HL-60/S4 treated with retinoic acid at 250 ng/mL for 4 days and 3 days (cell line): ENCODE measurements around the gene DNAJC4.
"Not testable (repeated sequence)": the region's sequence is repeated elsewhere in the genome, so short reads cannot be mapped to it uniquely, and the experiment has no call there.

Experiments
- in situ Hi-C: fragments of 300-500 bp; cut with MboI; formaldehyde crosslinking; loops from 2 replicates; pipeline ENCODE4 v1.7.0; 2022; ENCODE audit warnings: low sequenced_read_pairs

Gene DNAJC4

DNA sequence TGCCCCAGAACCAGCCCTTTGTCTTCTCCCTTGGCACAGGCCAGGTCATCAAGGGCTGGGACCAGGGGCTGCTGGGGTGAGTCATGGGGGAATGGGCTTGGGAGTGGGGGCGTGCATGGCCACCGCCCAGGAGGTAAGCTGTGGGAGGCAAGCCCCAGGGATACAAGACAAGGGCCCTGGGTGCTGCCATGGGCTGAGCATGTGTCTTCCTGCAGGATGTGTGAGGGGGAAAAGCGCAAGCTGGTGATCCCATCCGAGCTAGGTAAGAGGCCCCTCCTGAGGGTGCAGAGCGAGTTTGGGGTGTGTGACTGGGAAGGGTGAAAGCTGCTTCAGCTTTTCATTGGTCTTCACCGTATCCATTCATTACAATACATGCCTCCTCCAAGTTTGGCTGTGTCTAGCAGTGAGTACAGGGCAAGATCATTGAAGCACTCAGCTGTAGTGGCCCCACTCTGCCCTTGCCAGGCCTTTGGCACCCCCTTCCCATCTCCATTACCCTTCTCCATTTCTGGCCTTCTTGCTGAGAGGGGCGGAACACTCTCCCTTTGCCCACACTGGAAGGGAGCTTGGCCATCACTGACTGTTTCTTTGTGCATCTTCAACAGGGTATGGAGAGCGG lies 13.0 kb downstream of the DNAJC4 start:
- in situ Hi-C loops, result no loop called here

DNA sequence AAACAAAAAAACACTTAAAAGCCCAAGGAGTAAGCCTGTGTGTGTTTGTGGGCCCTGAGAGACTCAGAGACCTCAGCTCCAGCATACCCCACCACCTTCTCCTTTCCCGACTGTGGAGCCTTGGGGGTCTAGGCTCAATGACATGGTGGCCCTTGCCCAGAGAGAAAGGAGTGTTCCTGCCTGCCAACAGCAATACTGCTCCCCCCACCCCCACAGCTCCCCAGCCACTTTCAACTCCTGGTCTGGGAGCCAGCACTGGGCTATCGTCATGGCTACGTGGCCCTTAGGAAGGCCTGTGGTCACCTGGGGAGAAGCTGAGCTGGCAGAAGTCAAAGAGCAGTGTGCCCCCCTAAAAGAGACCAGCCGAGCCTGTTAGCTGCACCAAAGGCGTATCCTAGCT lies 13.8 kb downstream of the DNAJC4 start:
- in situ Hi-C loops, result no loop called here

DNA sequence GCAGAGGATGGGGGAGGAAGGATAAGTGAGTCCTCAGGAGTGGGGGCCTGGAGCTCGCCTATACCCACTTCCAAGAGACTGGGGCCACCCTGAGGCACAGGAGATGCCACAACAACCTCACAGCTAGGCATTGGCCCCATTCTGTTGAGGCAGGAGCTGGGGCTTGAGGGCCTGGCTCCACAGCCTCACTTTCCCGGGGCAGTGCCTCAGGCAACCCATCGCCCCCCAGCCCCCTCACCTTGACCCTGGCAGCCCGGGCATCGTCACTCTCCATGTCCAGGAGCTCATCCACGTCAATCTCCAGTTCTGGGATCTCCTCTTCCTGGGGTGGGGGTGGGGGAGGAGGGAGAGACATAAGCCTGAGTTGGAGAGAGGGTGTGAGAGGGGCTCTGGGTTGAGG lies 14.6 kb downstream of the DNAJC4 start:
- in situ Hi-C loops, result no loop called here

DNA sequence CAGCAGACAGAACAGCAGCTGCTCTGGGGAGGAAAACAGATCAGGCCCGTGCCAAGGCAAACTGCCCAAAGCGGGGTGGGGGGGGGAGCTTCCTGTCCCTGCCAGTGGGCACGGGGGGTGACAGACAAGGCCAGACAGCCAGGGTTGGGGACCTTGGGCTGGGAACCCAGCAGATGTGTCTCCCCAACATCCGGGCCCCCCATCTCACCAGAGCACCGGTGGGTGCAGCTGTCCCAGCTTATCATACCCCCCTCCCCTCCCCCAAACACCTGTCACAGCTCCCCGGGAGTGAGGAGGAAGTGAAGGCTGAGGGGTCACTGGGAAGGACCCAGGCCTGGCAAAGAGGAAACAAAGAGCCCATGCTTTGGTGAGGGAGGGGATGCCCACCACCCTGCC lies 15.1 kb downstream of the DNAJC4 start:
- in situ Hi-C loops, result no loop called here

DNA sequence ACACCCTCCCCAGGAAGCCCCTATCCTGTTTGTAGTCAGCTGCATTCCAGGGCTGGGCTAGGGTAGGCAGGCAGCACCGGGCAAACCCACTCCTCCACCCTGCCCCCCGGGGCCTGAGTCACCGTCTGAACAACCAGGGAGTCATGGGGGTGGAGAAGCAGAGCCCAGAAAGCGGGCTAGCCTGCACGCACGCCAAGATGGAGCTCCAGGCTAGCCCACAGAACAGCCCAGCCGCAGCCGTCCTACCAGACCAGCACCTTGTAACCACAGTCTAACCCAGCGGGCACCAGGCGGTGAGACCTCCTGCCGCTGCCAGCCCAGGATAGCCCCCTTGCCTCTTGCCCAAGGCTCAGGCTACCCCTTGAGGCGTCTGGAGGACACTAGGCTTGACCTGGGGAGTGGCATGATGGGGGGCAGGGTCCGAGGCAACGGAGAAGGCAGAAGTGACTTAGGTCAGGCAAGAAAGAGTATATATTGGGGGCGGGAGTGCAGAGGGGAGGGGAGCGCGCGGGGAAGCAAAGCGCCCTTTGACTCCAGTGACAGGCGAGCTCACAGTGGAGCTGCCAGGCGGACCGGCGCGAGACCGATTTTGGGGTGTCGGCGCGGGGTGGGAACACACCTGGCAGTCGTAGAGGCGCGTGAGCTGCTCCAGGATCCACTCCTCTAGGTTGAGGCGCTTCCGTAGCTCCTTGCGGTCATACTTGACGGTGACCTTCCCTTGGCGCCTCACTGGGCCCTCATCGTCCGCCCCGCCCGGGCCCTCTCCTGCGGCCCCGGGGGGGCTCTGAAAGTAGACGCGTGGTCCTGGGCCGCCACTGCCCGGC lies 15.7 kb downstream of the DNAJC4 start:
- in situ Hi-C loops, result no loop called here

DNA sequence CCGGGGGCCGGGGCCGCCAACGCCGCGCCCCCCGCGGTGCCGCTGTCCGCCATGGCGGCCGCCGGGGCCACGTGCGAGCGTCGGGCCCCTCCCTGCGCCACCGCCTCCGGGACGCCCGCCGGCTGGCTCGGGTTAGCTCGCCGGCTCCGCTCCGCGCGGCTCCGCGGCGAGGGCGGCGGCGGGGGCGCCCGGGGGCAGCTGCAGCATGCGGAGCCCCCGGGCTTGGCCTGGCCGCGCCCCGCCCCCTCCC lies 16.2 kb downstream of the DNAJC4 start:
- in situ Hi-C loops, result not testable (repeated sequence)

DNA sequence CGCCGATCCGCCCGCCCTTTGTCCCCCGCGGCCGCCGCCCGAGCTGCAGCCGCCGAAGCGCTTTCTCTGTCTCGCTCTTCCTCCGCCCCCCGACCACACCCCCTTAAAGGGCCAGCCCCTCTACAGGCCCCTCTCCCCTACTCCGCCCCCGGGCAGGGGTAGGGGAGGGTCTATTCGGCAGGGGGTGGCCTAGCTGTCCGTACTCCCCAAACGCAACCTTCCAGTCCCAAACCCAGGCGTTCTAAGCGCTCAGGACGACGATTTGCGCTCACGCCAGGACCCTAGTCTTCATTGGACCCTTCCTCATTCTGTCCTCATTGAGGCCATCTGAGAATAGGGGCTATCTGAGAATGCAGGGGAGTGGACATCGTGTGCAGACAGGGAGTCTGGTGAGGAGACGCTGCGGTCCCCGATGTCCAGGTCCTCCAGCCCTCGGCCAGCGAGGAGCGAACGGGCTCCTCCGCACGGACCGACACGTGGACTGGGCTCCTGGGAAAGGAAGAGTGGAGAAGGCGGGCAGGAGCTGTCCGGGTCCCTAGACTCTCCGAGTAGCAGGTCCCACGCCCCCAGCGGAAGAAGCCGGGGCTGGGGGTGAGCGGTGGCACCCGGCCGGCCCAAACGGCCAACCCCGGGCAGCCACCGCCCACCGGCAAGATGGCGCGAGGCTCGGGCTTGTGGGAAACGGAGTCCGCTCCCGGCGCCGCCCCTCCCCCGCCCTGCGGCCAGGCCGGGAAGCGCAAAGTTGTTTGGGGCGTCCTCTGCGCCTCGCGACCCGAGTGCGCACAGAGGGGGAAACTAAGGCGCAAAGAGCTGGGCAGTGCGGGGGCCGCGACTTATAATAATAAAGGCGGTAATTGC lies 16.8 kb downstream of the DNAJC4 start, which contains the start of gene PPP1R14B:
Gene PPP1R14B (minus strand): TSS at position 73 of the 858 bp plus-strand sequence. CDS start 270 bp downstream, outside the sequence.
- in situ Hi-C loops, result no loop called here

DNA sequence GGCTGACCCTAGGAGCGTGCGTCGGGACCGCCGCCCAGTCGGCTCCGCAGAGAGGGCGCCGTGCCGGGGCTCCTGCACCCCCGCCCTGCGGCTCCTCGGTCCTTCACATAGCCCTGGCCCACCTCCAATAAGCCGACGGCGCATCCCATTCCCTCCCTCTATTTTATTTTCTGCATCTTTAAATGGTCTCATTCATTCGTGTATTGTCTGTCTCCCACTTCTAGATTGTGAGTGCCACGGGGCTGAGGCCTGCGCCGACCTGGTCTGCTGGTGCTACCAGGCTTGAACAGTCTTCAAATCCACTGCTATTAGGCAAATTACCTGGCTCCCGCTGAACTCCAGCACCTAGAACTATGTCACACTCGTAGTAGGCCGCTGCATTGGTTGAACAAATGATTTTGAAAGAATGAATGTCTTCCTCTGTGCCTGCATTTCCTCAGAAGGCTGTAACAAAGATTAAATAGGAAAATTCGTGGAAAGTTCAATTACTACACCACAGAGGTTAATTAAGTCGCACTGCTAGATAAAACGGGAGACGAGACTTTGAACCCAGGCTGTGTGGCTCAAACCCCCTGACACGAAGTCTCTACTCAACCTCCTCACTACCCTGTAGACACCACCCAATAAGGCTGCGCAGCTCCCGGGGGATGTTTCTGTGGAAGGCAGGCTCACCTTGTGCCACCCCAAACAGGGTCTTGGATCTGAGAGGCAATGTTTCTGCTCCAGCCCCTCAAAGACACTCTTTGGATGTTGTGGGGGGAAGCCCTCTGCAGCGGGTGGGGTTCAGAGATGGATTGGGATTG lies 17.6 kb downstream of the DNAJC4 start:
- in situ Hi-C loops, result no loop called here

DNA sequence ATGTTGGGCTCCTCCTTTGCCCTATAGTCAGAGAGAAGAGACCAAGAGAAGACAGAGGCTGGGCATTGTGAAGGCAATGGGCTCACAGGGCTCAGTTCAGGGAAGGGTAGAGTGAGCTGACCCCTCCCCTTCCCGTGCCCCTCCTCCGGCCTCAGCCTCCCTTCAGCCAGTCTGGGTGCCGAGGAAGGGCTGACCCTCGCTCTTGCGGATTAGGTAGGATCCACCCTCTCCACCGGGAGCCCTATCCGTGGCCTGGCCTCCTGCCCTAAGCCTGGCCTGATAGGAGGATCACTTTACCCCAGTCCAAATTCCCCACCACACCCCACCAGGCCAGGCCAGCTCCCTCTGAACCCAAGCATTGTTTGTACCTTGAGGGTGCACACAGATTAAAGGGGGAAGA lies 18.2 kb downstream of the DNAJC4 start:
- in situ Hi-C loops, result no loop called here

DNA sequence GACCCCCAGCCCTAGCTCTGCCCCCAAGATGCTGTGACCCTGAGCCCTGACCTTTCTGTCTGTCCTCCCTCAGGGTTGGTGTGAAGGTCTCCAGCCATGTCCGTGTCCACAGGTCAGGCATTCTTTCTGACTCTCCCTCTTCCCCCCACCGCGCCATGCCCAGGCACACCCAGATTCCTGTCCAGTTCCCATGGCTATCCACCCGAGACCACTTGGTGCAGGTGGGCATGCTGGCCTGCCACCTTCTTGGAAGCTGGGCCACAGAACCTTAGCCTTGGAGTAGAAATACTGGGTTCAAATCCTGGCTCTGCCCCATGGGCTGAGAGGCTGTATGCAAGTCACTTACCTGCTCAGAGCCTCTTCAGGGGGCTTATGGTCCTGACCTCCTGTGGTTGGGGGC lies 18.7 kb downstream of the DNAJC4 start:
- in situ Hi-C loops, result no loop called here

DNA sequence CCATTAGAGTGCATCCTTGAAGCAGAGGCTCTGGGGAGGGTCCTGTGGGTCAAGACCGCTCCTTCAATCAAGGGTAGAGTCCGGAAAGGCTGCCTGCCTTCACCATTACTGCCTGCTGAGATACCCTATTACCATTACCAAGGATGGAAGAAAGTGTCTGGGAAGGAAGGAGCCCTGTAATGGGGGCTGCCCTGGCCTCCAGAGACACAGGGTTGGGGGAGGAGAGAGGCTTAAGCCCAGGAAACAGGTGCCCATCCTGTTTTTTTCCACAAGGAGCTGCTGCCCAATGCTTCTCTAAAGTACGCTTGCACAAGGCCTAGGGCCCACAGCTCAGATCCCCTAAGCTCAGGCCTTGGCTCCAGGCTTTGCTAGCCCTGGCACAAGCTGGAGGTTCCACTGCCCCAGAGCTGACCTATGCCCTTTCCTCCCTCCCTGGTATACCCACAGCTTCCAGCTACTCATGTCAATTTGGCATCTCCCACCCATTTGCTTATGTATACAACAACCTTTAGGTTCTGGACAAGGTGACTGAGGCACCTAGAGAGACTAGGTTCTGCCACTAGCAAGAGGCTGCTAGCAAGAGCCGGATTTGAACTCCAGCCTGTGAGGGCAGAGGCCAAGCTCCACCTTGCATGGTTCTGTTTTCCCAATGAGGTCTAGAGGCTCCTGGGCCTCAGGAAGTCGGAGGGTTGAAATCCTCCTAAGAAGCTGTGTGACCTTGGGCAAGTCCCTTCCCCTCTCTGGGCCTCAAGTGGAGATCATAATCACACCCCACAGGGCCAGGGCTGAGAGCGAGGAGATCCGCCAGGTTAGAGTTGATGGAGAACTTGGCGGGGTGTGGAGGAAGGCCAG lies 19.4 kb downstream of the DNAJC4 start:
- in situ Hi-C loops, result no loop called here

DNA sequence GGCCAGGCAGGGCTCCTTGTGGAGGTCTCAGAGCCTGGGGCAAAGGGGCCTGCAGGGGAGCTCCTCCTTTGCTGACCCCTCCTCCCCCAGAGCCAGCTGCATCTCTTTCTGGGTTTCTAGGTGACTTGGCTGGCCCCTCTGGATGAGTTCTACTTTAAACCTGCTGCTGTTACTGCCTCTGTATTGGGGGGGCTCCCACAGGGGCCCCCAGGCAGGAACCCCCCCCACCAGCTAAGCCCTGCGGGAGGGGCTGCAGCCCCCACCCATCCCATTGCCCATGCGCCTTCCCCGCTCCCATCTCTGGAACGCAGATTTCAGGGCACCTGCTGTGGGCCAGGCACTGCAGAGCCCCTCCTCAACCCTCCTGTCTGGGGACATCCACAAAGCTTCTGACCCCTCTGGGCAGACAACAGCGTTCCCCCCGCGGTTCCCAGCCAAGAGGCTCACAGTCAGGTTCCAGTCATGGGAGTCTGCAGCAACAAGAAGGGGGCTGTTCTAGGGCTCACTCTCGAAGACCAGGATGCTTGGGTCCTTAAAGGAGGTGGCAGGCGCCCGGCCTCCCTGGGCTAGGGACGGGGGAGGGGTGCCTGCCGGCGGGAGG lies 20.2 kb downstream of the DNAJC4 start:
- in situ Hi-C loops, result no loop called here

DNA sequence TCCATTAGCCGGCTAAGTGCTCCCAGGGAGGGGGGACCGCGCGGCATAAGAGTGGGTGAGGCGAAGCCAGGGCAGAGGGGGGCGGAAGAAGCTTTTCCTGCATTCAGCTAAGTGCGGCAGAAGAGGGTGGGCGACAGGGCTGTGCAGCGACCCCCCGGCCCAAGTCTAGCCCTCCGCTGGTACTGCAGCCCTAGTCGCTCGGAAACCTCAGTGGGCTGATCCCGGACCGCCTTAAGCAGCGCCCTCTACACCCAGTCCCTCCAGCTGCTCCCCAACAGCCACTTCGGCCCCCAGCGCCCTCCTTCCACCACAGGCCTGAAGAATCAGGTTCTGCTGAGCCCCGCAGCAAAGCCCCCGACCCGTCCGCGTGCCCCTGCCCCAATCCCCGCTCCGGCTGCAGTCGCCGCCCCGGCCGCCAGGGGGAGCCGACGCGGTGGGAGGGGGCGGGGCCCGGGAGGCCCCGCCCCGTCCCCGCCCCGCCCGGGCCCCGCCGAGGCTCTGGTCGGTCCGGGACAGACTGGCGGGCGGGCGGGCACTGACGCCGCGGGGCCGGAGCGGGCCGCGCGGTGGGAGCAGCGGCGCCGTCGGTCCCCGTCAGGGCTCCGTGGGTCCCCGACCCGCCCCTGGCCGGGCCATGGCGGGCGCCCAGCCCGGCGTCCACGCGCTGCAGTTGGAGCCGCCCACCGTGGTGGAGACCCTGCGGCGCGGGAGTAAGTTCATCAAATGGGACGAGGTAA lies 20.8 kb downstream of the DNAJC4 start, which contains the start of gene PLCB3:
Gene PLCB3 (plus strand): TSS at position 515 of the 737 bp plus-strand sequence. CDS start 120 bp downstream, at position 635.
- in situ Hi-C loops, result no loop called here

DNA sequence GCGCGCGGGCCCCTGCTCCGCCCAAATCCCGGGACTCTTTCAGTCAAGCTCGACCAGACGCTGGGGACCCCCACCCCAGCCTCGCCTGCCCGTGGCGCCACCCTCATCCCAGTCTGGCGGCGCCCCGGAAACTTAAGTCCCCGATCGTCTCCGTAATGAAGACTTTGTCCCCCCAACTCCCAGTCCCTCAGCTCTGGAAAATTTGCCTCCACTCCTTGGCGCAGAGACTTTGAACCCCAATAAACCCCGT lies 21.3 kb downstream of the DNAJC4 start:
- in situ Hi-C loops, result no loop called here

DNA sequence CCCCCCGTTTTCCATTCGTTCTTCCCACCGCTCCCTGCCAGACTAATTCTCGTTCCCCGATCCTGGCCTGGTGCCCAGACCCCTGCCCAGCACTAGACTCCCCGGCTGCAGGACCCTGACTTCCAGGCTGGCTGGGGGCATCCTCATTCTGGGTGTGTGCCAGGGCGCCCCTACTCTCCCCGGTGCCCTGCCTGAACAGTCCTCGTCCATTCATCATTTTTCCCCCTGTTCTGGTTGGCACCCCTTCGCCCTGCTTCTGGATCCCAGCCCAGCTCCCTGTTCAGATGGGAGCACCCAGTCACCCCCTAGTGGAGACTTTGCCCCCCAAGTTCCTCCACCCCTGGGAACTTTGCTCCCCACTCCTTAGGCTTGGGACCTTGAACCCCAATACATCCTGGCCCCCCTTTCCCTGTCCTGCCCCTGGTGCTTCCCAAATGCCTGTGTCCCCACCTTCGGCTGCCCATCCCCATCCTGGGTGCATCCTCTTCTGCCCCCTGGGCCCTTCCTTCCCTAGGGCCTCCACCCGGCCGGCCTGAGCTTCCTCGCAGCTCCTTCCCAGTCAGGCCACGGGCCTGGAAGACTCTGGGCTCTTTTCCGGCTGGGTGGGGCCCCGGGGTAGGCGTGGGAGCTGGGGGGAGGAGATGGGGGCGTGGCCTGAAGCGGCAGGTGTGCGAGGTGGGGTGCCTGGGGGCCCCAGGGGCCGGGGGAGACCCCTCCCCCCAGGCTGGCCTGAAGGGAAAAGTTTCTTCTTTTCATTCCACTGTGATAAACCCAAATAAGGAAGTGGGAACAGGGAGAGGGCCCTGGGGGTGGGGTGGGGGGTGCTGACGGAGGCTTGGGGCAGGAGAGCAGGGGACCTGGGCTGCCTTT lies 21.9 kb downstream of the DNAJC4 start:
- in situ Hi-C loops, result no loop called here

DNA sequence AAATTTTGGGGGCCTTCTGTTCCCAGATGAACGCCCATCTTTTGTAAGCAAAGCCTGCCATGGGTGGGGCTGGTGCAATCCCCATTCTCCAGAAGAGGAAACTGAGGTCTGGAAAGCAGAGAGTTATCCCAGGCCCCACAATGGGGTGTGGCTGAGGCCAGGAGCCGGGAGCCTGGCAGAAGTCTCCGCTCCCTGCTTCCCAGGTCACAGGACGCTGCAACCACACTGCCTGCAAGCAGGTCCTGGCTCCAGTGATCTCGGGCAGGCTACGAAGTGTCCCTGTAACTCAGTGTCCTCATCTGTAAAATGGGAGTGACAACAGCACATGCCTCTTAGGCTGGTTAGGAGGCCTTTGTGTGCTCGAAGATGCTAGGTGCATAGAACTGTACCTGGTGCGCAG lies 22.7 kb downstream of the DNAJC4 start:
- in situ Hi-C loops, result no loop called here

DNA sequence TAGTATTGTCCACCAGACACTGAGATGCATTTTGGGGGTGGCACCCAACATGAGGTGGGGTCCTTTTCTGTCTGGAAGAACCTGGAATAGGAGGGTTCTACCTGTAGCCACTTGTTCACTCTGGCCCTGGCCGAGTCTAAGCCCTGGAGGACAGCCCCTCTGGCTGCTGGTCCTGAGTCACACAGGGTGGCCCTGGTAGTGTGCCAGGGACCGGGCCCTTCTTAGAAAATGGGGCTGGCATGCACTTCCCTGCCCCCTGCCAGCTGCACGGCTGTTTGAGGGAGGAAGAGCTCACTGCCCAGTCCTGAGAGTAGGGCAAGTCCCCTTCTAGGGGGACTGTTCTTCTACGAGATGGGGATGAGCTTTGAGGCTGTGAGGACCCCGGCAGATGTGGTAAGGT lies 23.1 kb downstream of the DNAJC4 start:
- in situ Hi-C loops, result no loop called here

DNA sequence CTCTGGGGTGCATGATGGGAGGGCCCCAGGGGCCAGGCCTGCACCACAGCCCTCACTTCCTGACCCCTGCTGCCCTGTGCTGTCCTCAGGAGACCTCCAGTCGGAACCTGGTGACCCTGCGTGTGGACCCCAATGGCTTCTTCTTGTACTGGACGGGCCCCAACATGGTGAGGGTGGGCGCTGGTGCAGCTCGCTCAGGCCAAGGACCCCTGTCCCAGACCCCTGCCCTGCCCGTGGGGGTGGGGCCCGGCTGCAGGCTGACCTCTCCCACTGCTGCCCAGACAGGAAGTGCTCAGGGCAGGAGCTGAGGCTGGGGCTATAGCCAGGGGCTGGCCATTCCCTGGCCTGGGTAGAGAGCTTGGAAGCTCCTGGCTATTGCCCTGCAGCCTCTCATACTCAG lies 24.0 kb downstream of the DNAJC4 start:
- in situ Hi-C loops, result no loop called here
